Amniotic epithelial cell (primary cell): ENCODE results near the gene PSMB3.

Source experiments
- DNase-seq: peaks from one replicate; pipeline ENCODE4 v3.0.0-alpha.2; 2010; ENCODE audit warnings: low read depth

The PSMB3 gene

GRCh38 chr17:38752308-38753070 lies at the start of gene PSMB3:
TSS of gene PSMB3 (plus strand) at chr17:38752741. CDS start at chr17:38752827, 86 bp downstream.
- peak; percentile 99 for DNase-seq

- DNase-seq = no peak
Measured at GRCh38 chr17:38702916-38703741, 49.4 kb upstream of the PSMB3 start.

- peak; percentile 56 for DNase-seq
Measured at GRCh38 chr17:38703742-38704605, 48.6 kb upstream of the PSMB3 start.

- DNase-seq = peak; percentile 75
Measured at GRCh38 chr17:38704606-38705522, 47.7 kb upstream of the PSMB3 start, which contains the start of gene MLLT6. TSS of gene MLLT6 (plus strand) at chr17:38705273. CDS start at chr17:38705633, 360 bp downstream.

GRCh38 chr17:38705523-38705802 lies 47.1 kb upstream of the PSMB3 start:
- DNase-seq = no peak

GRCh38 chr17:38705803-38706504 lies 46.6 kb upstream of the PSMB3 start:
- no peak for DNase-seq

- DNase-seq = no peak
Measured at GRCh38 chr17:38706505-38707216, 45.9 kb upstream of the PSMB3 start.

GRCh38 chr17:38707678-38708351 lies 44.7 kb upstream of the PSMB3 start:
- no peak for DNase-seq

- no peak for DNase-seq
Measured at GRCh38 chr17:38709104-38709820, 43.3 kb upstream of the PSMB3 start.

GRCh38 chr17:38709864-38710603 lies 42.5 kb upstream of the PSMB3 start:
- DNase-seq = no peak

- no peak for DNase-seq
Measured at GRCh38 chr17:38710604-38710962, 42.0 kb upstream of the PSMB3 start.

- no peak for DNase-seq
Measured at GRCh38 chr17:38710985-38711384, 41.6 kb upstream of the PSMB3 start.

- no peak for DNase-seq
Measured at GRCh38 chr17:38711792-38712571, 40.6 kb upstream of the PSMB3 start.

- DNase-seq = no peak
Measured at GRCh38 chr17:38712593-38712992, 39.9 kb upstream of the PSMB3 start.

GRCh38 chr17:38713456-38714075 lies 39.0 kb upstream of the PSMB3 start:
- DNase-seq = no peak

- no peak for DNase-seq
Measured at GRCh38 chr17:38715216-38715943, 37.2 kb upstream of the PSMB3 start.
